Activated CD8-positive, alpha-beta memory T cell treated with anti-CD3 and anti-CD28 coated beads, Interleukin-2, amount 10 ng/mL, durations not matched to agents 7 days and 5 days (primary cell): ENCODE results near the gene WDR11. TPM values are rescaled to one million over a fixed set of nuclear protein-coding genes. Genes with fewer than 3 reads are reported as not detected.

Experiments used
- ATAC-seq: fragments of 150-1000 bp; cut with Tn5 transposase; one replicate; pipeline ENCODE4 v1.10.0; 2021; ENCODE audit warnings: moderate library complexity
- CTCF ChIA-PET: fragments of 350-600 bp; sonication (Branson Sonifier 250); formaldehyde crosslinking; loops from one replicate; lab custom pipeline; 2021; ENCODE audit warnings: antibody characterized with exemption; lab: Charles Lee
- DNase-seq: peaks from one replicate; pipeline ENCODE4 v3.0.0-alpha.2; 2020
- H3K27ac Mint-ChIP-seq: one replicate; pipeline ENCODE4 v1.8.0; 2021; ENCODE audit warnings: mild to moderate bottlenecking, mixed read lengths
- H3K27me3 Mint-ChIP-seq: one replicate; pipeline ENCODE4 v1.8.0; 2021; ENCODE audit warnings: mixed read lengths
- H3K36me3 Mint-ChIP-seq: one replicate; pipeline ENCODE4 v1.8.0; 2021; ENCODE audit warnings: mild to moderate bottlenecking, mixed read lengths
- H3K4me1 Mint-ChIP-seq: one replicate; pipeline ENCODE4 v1.8.0; 2021; ENCODE audit warnings: mixed read lengths
- H3K4me3 Mint-ChIP-seq: one replicate; pipeline ENCODE4 v1.8.0; 2021; ENCODE audit warnings: mild to moderate bottlenecking, moderate library complexity, mixed read lengths
- H3K9me3 Mint-ChIP-seq: one replicate; pipeline ENCODE4 v1.8.0; 2022; ENCODE audit warnings: low read depth, mixed read lengths
- total RNA-seq, 2 experiments: library from RNA; stranded (reverse); gene quantifications; one replicate each; pipeline ENCODE4 v1.2.3, GENCODE V29; 2021

WDR11 gene, protein sequence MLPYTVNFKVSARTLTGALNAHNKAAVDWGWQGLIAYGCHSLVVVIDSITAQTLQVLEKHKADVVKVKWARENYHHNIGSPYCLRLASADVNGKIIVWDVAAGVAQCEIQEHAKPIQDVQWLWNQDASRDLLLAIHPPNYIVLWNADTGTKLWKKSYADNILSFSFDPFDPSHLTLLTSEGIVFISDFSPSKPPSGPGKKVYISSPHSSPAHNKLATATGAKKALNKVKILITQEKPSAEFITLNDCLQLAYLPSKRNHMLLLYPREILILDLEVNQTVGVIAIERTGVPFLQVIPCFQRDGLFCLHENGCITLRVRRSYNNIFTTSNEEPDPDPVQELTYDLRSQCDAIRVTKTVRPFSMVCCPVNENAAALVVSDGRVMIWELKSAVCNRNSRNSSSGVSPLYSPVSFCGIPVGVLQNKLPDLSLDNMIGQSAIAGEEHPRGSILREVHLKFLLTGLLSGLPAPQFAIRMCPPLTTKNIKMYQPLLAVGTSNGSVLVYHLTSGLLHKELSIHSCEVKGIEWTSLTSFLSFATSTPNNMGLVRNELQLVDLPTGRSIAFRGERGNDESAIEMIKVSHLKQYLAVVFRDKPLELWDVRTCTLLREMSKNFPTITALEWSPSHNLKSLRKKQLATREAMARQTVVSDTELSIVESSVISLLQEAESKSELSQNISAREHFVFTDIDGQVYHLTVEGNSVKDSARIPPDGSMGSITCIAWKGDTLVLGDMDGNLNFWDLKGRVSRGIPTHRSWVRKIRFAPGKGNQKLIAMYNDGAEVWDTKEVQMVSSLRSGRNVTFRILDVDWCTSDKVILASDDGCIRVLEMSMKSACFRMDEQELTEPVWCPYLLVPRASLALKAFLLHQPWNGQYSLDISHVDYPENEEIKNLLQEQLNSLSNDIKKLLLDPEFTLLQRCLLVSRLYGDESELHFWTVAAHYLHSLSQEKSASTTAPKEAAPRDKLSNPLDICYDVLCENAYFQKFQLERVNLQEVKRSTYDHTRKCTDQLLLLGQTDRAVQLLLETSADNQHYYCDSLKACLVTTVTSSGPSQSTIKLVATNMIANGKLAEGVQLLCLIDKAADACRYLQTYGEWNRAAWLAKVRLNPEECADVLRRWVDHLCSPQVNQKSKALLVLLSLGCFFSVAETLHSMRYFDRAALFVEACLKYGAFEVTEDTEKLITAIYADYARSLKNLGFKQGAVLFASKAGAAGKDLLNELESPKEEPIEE
- 10 to 100 TPM; 35.8 to 44.1 TPM for total RNA-seq

DNA sequence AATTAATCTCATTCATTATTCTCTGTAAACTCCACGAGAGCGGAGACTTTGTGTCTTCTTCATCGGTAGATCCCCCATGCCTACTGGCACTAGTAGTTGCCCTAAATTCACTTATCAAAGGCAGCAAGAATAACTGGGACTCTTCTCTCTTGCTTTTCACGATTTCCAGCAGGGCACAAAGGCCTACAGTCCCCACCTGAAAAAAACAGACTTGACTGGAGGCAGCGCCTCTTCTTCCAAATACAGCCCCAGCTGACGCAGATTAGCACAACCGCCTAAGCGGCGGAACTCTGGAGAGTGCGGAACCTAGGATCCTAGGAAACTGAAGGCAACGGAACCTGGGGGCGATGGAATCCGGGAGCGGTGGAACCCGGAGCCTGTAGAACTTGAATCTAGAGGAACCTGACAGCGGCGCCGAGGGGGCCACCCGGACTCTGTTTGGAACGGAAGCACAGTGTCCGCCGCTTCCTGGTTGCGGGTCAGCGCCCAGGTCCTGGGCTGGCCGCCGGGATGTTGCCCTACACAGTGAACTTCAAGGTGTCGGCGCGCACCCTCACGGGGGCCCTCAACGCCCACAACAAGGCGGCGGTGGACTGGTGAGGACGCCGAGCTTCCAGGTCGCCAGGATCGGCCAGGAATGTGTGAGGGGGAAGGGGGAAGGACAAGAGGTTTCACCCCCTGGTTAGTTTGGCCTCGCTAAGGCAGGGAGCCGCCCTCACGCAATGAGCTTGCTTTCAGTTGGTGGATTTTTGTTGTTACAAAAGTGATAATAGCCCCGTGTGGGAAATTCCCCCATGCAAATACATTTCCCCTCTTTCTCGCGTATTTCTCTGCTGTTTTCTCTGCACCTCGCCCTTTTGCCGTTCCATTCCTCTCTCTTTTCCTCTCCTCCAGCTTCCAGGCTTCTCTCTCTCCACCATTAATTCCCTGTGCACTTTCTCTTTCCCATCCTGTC, at the start of gene WDR11:
WDR11 (plus strand) TSS at position 452 of the 955 bp plus-strand sequence; CDS start at position 511, 59 bp downstream.
- CTCF ChIA-PET = interaction anchor here (0.8 kb wide), 1 partner anchor 9 kb away, joined by 4 read pairs; no protein-coding TSS in a partner anchor

DNA sequence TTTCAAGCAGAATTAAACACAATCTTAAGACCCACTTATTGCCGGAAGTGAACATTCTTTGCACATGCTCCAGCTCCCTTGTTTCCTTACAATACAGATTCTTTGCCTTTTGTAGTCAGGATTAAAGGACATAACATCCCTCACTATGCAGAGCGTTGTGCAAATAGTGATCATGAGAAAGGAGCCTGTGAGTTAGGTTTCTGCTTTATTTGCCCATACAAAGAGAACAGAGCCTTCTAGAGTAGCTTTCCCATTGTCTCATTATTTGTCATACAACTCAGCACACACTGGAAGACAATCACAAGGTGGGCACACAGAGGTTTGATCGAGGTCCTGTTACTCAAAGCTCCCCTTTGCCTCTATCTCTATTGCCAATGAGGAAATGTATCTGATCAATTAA, 48.2 kb upstream of the WDR11 start:
- no peak for DNase-seq
- no peaks in the 10 kb centered on the region for H3K27me3 Mint-ChIP-seq
- H3K4me3 Mint-ChIP-seq = no peak overlapping the region
- no peak overlapping the region for H3K27ac Mint-ChIP-seq
- H3K36me3 Mint-ChIP-seq = no peaks in the 10 kb centered on the region
- H3K9me3 Mint-ChIP-seq = no peaks in the 10 kb centered on the region
- CTCF ChIA-PET = no interaction called here
- ATAC-seq = no peak
- no peaks in the 10 kb centered on the region for H3K4me1 Mint-ChIP-seq

More for the DNA sequence above, at the start of gene WDR11:
- Mint-ChIP-seq H3K9me3 (no peaks in the 10 kb centered on the region), H3K36me3 (peaks cover 24% of the 10 kb centered on the region), H3K27me3 (no peaks in the 10 kb centered on the region), H3K4me1 (peaks cover 36% of the 10 kb centered on the region), H3K27ac (peak within 1 kb of the TSS; percentile 94), H3K4me3 (peak within 1 kb of the TSS; percentile 100)
- DNase-seq (peak; percentile 81), ATAC-seq (peak; percentile 96)

DNA sequence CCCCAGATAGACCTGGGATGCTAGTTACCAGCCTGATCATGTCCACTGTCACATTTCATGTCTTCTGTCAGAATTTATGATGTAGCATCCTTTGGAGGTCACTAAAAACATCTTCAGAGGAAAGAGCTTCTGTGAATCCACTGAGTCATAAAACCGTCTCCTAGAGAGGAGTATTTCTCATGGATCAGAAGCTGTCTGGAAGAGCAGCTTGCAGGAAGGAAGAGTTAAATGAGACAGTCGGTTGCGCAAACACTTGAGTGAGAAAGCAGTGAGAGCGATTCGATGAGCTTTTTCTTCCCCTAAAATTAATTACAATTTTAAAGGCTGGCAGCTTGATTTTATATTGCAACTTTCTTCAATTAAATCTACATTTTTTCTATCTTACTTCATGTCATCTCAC, 47.2 kb upstream of the WDR11 start:
- Mint-ChIP-seq H3K9me3 (no peaks in the 10 kb centered on the region), H3K4me3 (no peak overlapping the region), H3K36me3 (no peaks in the 10 kb centered on the region), H3K4me1 (no peaks in the 10 kb centered on the region), H3K27me3 (no peaks in the 10 kb centered on the region), H3K27ac (no peak overlapping the region)
- DNase-seq (no peak), ATAC-seq (no peak)
- CTCF ChIA-PET = no interaction called here

DNA sequence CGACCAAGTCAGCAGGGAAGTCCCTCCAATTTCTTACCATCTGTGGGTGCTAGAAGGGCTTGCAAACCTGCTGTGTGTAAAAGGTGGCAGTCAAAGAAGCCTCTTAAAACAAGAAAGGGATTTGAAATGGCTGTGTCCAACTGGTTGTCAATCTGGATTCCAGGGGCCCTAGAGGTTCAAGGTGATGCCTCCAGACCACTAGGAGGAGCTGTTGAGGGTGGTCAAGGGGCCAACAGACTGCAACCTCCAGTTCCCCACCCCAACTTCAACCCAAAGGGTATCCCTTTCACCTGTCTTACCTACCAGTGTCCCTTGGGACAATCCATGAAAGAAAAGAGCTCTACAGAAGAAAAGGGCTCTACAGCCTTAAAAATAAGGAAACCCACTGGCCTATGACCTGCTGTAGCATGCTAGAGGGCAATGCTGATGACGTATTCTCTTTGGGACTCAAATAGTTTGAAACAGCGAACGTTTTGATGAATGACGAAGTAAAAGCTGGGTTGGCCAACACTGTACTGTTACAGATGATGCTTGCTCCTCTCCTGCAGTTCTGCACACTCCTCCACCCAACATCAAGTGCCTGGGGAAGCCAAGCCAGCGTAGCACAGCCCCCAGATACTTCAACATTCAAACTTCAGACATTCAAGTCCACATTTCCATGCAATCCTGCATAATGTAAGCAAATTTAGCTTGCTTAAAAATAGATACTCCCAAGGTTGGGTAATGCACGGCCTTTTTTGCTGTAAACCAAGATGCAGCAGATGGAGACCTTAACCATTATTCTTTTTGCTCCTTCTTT, 45.9 kb upstream of the WDR11 start:
- ATAC-seq (no peak), DNase-seq (no peak)
- Mint-ChIP-seq H3K4me3 (no peak overlapping the region), H3K27me3 (no peaks in the 10 kb centered on the region), H3K9me3 (no peaks in the 10 kb centered on the region), H3K36me3 (no peaks in the 10 kb centered on the region), H3K27ac (no peak overlapping the region), H3K4me1 (no peaks in the 10 kb centered on the region)
- CTCF ChIA-PET = no interaction called here

DNA sequence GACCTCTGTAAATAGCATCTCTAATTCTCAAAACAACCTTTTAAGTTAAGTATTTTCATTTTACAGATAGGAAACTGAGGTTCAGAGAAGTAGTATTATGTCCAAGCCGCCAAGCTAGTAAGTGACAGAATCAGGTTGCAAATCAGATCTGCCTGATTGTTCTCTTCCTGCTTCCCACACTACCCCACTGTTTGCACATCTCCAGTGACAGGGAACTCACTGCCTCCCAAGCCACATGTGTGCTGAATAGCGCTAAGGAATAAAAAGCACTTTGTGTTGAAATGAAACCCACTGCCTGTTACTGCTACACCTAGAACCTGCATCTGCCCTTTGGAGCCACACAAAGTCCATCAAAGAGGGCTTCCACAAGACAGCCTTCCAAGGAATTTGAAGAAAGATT, 45.1 kb upstream of the WDR11 start:
- H3K9me3 Mint-ChIP-seq = no peaks in the 10 kb centered on the region
- H3K36me3 Mint-ChIP-seq = no peaks in the 10 kb centered on the region
- ATAC-seq = no peak
- H3K4me1 Mint-ChIP-seq = no peaks in the 10 kb centered on the region
- no peak overlapping the region for H3K4me3 Mint-ChIP-seq
- no peak for DNase-seq
- no peak overlapping the region for H3K27ac Mint-ChIP-seq
- CTCF ChIA-PET = no interaction called here
- H3K27me3 Mint-ChIP-seq = no peaks in the 10 kb centered on the region

DNA sequence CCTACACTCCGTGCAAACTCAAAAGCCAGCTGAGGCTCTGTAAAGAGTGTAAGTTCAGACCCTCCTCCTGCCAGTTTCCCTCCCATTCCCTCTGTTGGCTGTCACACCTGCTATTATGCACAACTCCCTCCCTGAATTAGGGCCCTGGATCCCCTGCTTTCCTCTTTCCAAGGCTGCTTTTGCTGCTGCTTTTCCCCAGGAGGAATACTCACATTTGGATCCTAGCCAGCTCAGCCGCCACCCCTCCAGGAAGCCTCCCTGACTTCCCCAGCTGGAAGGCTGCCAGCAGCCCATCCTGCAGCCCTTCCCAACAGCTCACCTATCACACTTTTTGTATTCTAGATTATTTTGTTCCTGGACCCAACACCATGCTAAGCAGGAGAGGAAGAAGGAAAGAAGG, 40.9 kb upstream of the WDR11 start:
- no peak for ATAC-seq
- H3K36me3 Mint-ChIP-seq = no peaks in the 10 kb centered on the region
- CTCF ChIA-PET = no interaction called here

DNA sequence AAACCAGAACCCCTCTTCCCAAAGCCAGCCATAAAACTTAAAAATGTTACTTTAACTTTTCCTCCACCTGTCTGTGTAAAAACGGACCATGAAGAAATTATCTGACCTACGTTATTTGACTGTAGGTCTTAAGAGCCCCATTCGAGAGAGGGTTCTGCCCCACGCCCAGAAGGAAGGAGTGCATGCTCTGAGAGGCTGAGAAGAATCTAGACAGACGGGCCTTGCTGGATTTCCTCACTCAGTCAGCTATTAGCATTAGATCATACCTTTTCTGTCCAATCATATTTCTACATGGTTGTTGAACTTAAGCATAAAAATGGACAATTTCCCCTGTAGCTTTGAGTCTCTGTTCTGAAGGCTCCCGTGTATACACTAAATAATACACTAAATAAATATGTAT, 38.1 kb upstream of the WDR11 start:
- Mint-ChIP-seq H3K4me1 (no peaks in the 10 kb centered on the region), H3K4me3 (no peak overlapping the region), H3K27ac (no peak overlapping the region), H3K36me3 (no peaks in the 10 kb centered on the region), H3K27me3 (peaks cover 12% of the 10 kb centered on the region), H3K9me3 (no peaks in the 10 kb centered on the region)
- DNase-seq (no peak), ATAC-seq (no peak)
- CTCF ChIA-PET = no interaction called here

More for the DNA sequence above, 40.9 kb upstream of the WDR11 start:
- H3K27me3 Mint-ChIP-seq = peaks cover 12% of the 10 kb centered on the region
- no peak overlapping the region for H3K4me3 Mint-ChIP-seq
- H3K27ac Mint-ChIP-seq = no peak overlapping the region
- no peak for DNase-seq
- no peaks in the 10 kb centered on the region for H3K9me3 Mint-ChIP-seq
- H3K4me1 Mint-ChIP-seq = no peaks in the 10 kb centered on the region

DNA sequence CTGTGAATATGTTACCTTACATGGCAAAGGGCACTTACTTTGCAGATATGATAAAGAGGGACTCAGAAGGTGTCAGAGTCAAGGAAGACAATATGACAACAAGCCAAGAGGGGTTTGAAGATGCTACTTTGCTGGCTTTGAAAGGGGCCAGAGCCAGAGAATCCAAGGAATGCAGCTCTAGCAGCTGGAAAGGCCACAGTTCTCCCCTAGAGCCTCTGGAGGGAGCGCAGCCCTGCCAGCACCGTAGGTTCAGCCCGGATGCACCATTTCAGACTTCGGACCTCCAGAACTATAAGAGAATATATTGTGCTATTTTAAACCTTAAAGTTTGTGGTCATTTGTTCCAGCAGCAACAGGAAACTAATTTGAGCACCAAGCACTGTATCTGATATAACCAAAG, 32.9 kb upstream of the WDR11 start:
- no peak for DNase-seq
- Mint-ChIP-seq H3K27me3 (peaks cover 10% of the 10 kb centered on the region), H3K9me3 (no peaks in the 10 kb centered on the region), H3K4me1 (no peaks in the 10 kb centered on the region), H3K36me3 (no peaks in the 10 kb centered on the region), H3K4me3 (no peak overlapping the region), H3K27ac (no peak overlapping the region)
- ATAC-seq = no peak
- CTCF ChIA-PET = no interaction called here

DNA sequence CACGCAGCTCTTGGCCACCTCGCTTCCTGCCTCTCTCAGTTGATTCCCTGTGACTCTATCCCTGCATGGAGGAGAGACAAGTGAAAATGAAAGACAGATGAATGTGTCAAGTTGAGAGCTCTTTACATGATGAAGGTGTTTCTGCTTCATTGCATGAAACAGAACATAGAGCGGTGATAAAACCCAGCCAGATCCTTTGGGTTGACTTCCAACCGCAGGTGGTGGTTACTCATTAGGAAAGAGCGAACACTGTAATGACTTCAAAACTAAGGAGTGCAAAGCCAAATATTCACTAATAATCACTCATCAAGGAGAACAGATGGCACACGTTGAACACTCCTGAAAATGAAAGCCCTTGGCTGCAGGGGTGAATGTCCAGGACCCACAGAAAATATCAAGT, 31.8 kb upstream of the WDR11 start:
- Mint-ChIP-seq H3K36me3 (no peaks in the 10 kb centered on the region), H3K9me3 (no peaks in the 10 kb centered on the region), H3K4me3 (no peak overlapping the region), H3K4me1 (no peaks in the 10 kb centered on the region), H3K27me3 (peaks cover 6% of the 10 kb centered on the region), H3K27ac (no peak overlapping the region)
- CTCF ChIA-PET = no interaction called here
- DNase-seq (no peak), ATAC-seq (no peak)

DNA sequence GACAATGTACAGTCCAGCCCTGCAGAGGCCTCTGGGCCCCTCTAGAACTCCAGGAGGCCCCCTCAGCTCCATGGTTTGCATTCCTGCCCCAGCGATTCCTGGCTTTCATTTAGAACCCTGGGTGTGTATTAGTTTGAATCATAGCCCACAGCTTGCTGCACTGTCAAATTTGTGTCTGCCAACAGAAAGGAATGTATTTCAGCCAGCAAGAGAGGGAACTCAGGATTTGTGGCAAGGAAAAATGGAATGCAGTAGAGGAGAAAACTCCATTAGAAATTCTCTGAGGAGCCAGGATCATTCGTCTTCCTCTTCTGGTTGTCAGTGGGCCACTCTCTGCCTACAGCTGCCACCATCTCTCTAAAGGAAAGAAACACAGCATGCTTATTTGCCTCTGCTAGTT, 27.9 kb upstream of the WDR11 start:
- no peak overlapping the region for H3K27ac Mint-ChIP-seq
- no peaks in the 10 kb centered on the region for H3K9me3 Mint-ChIP-seq
- H3K27me3 Mint-ChIP-seq = peaks cover 2% of the 10 kb centered on the region
- no peaks in the 10 kb centered on the region for H3K36me3 Mint-ChIP-seq
- H3K4me3 Mint-ChIP-seq = no peak overlapping the region
- DNase-seq = no peak
- no peaks in the 10 kb centered on the region for H3K4me1 Mint-ChIP-seq
- CTCF ChIA-PET = no interaction called here
- ATAC-seq = no peak

DNA sequence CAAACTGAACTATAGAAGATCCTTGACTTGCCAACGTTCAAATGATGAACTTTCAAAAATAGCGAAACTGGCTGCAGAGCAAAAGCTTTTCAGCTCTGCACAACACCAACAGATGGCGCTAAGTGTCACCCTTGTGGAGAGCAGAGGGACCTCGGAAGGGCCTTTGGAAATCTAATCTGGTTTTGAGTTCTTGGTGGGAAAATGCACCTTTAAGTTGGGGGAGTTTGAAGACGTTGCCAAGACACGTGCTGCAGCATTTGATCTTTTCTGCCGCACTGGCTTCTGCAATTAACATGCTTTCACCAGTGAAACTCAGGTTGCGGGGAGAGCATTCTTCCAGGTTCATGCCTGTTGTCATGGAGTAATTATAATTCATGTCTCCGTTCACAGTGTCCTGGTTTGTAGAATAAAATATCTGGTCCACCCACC, 26.3 kb upstream of the WDR11 start:
- CTCF ChIA-PET = no interaction called here
- Mint-ChIP-seq H3K4me3 (no peak overlapping the region), H3K9me3 (no peaks in the 10 kb centered on the region), H3K36me3 (no peaks in the 10 kb centered on the region), H3K4me1 (no peaks in the 10 kb centered on the region), H3K27me3 (peaks cover 2% of the 10 kb centered on the region), H3K27ac (no peak overlapping the region)
- DNase-seq = no peak
- ATAC-seq = no peak
